ENCODE measurements around the gene HSDL1. TPM values are rescaled to one million over a fixed set of nuclear protein-coding genes. Genes with fewer than 3 reads are reported as not detected.

Gene HSDL1
- total RNA-seq, 2 donors from 2014 or later: 6.3 to 8.0 TPM

- intact Hi-C loops (cut with DNase I): no loop called here
Measured at GRCh38 chr16:84074721-84075120, 70.3 kb downstream of the HSDL1 start.

More at GRCh38 chr16:84074721-84075120, 70.3 kb downstream of the HSDL1 start:
- Histone ChIP-seq H3K27ac (no peak overlapping the region), H3K4me3 (no peak overlapping the region), H3K4me1 (no peaks in the 10 kb centered on the region), H3K27me3 (no peaks in the 10 kb centered on the region), H3K9me3 (no peaks in the 10 kb centered on the region), H3K36me3 (replicated peaks in 1 of 2; ENCODE audit: insufficient read depth in 1 of 2, low read depth in 2 of 2) (peaks cover 6 to 21% of the 10 kb centered on the region in 2 donors)
- ATAC-seq (no peak), DNase-seq (no peak)
- WGBS, 2 donors: 79 to 80% methylated on average over 3 of the region's 3 CpGs
- TF ChIP-seq CTCF (IDR thresholded peaks at IDR 0.05): no peak
- no peak for TF ChIP-seq POLR2A (IDR thresholded peaks at IDR 0.05)

Other genes starting within 250 kb of the HSDL1 start
- gene MLYCD, start 246.1 kb downstream of the HSDL1 start, total RNA-seq: 10 to 100 TPM; 19.2 to 29.3 TPM
- 1 to 10 TPM; 4.0 to 5.2 TPM for gene OSGIN1, start 191.9 kb downstream of the HSDL1 start, total RNA-seq
- 1 to 10 TPM; 1.0 to 3.6 TPM for gene NECAB2, start 176.9 kb downstream of the HSDL1 start, total RNA-seq
- gene SLC38A8, start 102.4 kb downstream of the HSDL1 start, total RNA-seq: not detected
- gene MBTPS1, start 28.2 kb downstream of the HSDL1 start, total RNA-seq: 10 to 100 TPM; 58.9 to 75.5 TPM
- gene DNAAF1, start 131 bp upstream of the HSDL1 start, total RNA-seq: 1 to 10 TPM in 1 of 2 donors, under 1 TPM in 1; 0.99 to 1.3 TPM
- gene TAF1C, start 41.9 kb upstream of the HSDL1 start, total RNA-seq: 10 to 100 TPM; 33.5 to 80.8 TPM
- 1 to 10 TPM in 1 of 2 donors, not detected in 1; 4.0 TPM for gene ADAD2, start 46.0 kb upstream of the HSDL1 start, total RNA-seq
- not detected for gene KCNG4, start 94.8 kb upstream of the HSDL1 start, total RNA-seq
- gene WFDC1, start 149.7 kb upstream of the HSDL1 start, total RNA-seq: 1 to 10 TPM in 1 of 2 donors, under 1 TPM in 1; 0.78 to 2.3 TPM
- 10 to 100 TPM in 1 of 2 donors, 1 to 10 TPM in 1; 2.1 to 18.1 TPM for gene ATP2C2, start 223.4 kb upstream of the HSDL1 start, total RNA-seq

All from body of pancreas (tissue), 4 donors.